ENCODE data around the gene ZFAND2B. TPM values are rescaled to one million over a fixed set of nuclear protein-coding genes. Genes with fewer than 3 reads are reported as not detected.

ZFAND2B gene
- polyA plus RNA-seq, 1 donor = 54.6 TPM

DNA sequence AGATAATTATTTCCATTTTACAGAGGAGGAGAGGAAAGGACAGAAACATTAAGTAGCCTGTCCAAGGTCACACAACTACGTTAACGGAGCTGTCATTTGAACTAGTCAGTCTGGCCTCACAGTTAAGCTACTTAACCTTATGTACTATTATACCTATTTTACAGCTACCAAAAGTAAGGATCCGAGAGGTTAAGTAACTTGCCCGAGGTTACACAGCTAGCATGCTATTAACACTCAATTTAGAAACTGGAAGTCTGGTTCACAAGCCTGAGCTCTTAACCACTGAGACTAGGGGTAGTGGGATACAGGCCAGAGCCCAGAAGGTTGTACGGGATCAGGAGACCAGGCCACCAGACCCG lies 38.2 kb downstream of the ZFAND2B start:
- peaks cover 43% of the 10 kb centered on the region for H3K4me1 ChIP-seq (ENCODE audit: control insufficient read depth, insufficient read depth, low read length)
- peaks cover 16% of the 10 kb centered on the region for H3K36me3 ChIP-seq (ENCODE audit: control insufficient read depth, insufficient read depth, low read length)
- H3K9me3 ChIP-seq (ENCODE audit: control insufficient read depth, low read depth, low read length) = no peaks in the 10 kb centered on the region
- H3K27ac ChIP-seq (ENCODE audit: low read length) = peak overlapping the region; percentile 82
- H3K27me3 ChIP-seq (ENCODE audit: control insufficient read depth, insufficient read depth, low read length) = no peaks in the 10 kb centered on the region
- WGBS (ENCODE audit: insufficient coverage, low lambda C conversion rate) = no CpG with 5 or more reads among the region's 6 CpGs
- H3K4me3 ChIP-seq (ENCODE audit: low read length) = peak overlapping the region; percentile 98
- DNase-seq = no peak

DNA sequence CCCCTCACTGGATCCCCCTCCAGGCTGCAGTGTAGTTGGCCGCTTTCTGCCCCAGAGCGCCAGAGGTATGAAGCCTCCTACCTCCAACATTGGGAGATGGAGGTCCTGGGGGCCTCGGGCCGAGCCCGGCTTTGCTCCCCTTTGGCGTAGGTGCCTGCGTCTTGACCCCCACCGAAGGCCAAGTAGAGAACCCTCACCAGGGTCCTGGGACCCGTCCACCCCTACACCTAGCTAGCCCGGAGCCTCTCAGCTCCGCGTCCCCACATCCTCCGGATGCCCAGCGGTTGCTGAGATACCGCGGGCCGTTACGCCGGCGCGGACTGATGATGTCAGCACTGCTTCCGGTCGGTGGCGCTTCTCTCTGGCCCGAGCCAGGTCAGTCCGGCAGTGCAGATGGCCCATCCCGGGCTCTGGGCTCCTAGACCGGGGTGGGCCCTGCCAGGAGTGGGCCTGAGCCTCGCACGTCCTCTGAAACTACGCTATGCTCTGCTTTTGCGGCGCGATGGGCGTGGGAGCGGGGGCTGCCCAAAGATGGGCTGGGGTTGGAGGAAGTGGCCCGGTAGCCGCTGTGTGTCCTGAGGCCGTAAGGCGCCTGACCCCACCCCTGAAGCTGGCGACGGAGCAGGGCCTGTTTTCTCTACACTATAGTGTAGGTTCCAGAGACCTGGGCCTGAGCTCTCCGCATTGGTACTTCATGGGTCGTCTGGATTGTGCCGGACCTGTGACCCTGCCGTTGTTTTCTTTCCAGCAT lies 38.7 kb downstream of the ZFAND2B start, which contains the start of the genes GLB1L and STK16:
TSS of gene GLB1L (minus strand) at position 297 of the 751 bp plus-strand sequence. CDS start 1,871 bp downstream, outside the sequence.
TSS of gene STK16 (plus strand) at position 332 of the 751 bp plus-strand sequence. CDS start 521 bp downstream, outside the sequence.
- no peaks in the 10 kb centered on the region for H3K27me3 ChIP-seq (ENCODE audit: control insufficient read depth, insufficient read depth, low read length)
- WGBS (ENCODE audit: insufficient coverage, low lambda C conversion rate) = no CpG with 5 or more reads among the region's 46 CpGs
- peaks cover 48% of the 10 kb centered on the region for H3K4me1 ChIP-seq (ENCODE audit: control insufficient read depth, insufficient read depth, low read length)
- DNase-seq = peak; percentile 92 to 93
- H3K9me3 ChIP-seq (ENCODE audit: control insufficient read depth, low read depth, low read length) = no peaks in the 10 kb centered on the region
- peaks cover 14% of the 10 kb centered on the region for H3K36me3 ChIP-seq (ENCODE audit: control insufficient read depth, insufficient read depth, low read length)
- peak within 1 kb of the TSS; percentile 82 for H3K27ac ChIP-seq (ENCODE audit: low read length)
- peak within 1 kb of the TSS; percentile 98 for H3K4me3 ChIP-seq (ENCODE audit: low read length)

DNA sequence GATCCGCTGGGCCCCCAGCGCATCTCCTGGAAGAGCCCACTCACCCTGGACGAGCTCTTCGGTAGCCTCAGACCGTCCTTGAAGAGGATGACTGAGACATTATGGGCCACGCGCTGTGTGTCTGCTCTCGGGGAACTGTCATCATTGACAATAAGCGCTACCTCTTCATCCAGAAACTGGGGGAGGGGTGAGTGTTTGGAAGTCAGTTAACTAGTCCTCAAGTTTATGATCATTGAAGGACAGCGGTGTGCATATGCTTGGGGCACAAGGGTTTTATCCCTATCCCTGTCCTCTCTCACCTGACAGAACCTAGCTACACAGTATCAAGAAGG lies 39.3 kb downstream of the ZFAND2B start:
- WGBS (ENCODE audit: insufficient coverage, low lambda C conversion rate) = no CpG with 5 or more reads among the region's 10 CpGs
- no peaks in the 10 kb centered on the region for H3K27me3 ChIP-seq (ENCODE audit: control insufficient read depth, insufficient read depth, low read length)
- H3K4me1 ChIP-seq (ENCODE audit: control insufficient read depth, insufficient read depth, low read length) = peaks cover 53% of the 10 kb centered on the region
- H3K9me3 ChIP-seq (ENCODE audit: control insufficient read depth, low read depth, low read length) = no peaks in the 10 kb centered on the region
- H3K4me3 ChIP-seq (ENCODE audit: low read length) = peak overlapping the region; percentile 98
- peaks cover 16% of the 10 kb centered on the region for H3K36me3 ChIP-seq (ENCODE audit: control insufficient read depth, insufficient read depth, low read length)
- DNase-seq = no peak
- peak overlapping the region; percentile 82 for H3K27ac ChIP-seq (ENCODE audit: low read length)

DNA sequence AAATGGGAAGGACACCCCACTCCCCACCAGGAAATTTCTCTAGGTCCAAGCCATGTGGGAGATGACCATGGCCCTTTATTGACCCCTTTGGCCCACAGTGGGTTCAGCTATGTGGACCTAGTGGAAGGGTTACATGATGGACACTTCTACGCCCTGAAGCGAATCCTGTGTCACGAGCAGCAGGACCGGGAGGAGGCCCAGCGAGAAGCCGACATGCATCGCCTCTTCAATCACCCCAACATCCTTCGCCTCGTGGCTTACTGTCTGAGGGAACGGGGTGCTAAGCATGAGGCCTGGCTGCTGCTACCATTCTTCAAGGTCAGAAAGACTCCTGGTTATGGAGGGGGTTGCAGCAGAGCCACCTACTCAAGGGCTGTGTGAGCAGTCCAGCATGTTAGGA lies 40.0 kb downstream of the ZFAND2B start:
- peaks cover 54% of the 10 kb centered on the region for H3K4me1 ChIP-seq (ENCODE audit: control insufficient read depth, insufficient read depth, low read length)
- H3K27me3 ChIP-seq (ENCODE audit: control insufficient read depth, insufficient read depth, low read length) = no peaks in the 10 kb centered on the region
- no CpG with 5 or more reads among the region's 10 CpGs for WGBS (ENCODE audit: insufficient coverage, low lambda C conversion rate)
- H3K27ac ChIP-seq (ENCODE audit: low read length) = no peak overlapping the region
- no peaks in the 10 kb centered on the region for H3K9me3 ChIP-seq (ENCODE audit: control insufficient read depth, low read depth, low read length)
- no peak overlapping the region for H3K4me3 ChIP-seq (ENCODE audit: low read length)
- DNase-seq = no peak
- H3K36me3 ChIP-seq (ENCODE audit: control insufficient read depth, insufficient read depth, low read length) = peaks cover 18% of the 10 kb centered on the region

DNA sequence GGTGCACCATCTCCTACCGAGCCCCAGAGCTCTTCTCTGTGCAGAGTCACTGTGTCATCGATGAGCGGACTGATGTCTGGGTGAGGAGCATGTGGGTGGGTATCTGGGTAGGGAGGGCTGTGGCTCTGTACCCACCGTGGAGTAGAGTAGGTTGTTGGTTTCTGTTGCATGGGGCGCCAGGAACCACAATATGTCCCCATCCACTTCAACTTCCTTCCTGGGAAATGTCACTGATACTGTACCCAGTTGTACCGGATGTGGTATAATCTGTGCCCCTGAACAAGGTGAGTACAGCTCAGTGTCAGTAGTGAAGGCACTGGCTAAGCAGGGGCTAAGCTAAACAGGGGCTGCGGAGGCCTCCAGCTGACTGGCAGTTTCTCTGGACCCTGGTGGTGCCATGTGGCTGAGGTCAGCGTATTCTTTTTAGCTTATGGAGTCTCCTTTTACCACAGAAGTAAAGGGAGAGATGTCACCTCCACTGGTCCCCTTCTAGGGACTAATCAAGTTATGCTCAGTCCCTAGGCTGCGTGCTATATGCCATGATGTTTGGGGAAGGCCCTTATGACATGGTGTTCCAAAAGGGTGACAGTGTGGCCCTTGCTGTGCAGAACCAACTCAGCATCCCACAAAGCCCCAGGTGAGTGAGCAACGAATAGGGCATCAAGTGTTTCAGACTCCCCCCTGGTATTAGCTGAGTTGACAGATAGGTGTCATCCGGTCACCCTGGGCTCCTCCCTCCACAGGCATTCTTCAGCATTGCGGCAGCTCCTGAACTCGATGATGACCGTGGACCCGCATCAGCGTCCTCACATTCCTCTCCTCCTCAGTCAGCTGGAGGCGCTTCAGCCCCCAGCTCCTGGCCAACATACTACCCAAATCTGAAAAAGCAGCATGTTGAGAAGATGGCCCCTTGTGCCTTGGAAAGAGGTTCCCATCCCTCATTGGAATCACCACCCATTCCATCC lies 41.4 kb downstream of the ZFAND2B start:
- no peak for DNase-seq
- H3K27me3 ChIP-seq (ENCODE audit: control insufficient read depth, insufficient read depth, low read length) = peaks cover 11% of the 10 kb centered on the region
- H3K4me3 ChIP-seq (ENCODE audit: low read length) = no peak overlapping the region
- no CpG with 5 or more reads among the region's 17 CpGs for WGBS (ENCODE audit: insufficient coverage, low lambda C conversion rate)
- H3K9me3 ChIP-seq (ENCODE audit: control insufficient read depth, low read depth, low read length) = no peaks in the 10 kb centered on the region
- H3K4me1 ChIP-seq (ENCODE audit: control insufficient read depth, insufficient read depth, low read length) = peaks cover 67% of the 10 kb centered on the region
- H3K36me3 ChIP-seq (ENCODE audit: control insufficient read depth, insufficient read depth, low read length) = peaks cover 18% of the 10 kb centered on the region
- H3K27ac ChIP-seq (ENCODE audit: low read length) = peak overlapping the region; percentile 93

DNA sequence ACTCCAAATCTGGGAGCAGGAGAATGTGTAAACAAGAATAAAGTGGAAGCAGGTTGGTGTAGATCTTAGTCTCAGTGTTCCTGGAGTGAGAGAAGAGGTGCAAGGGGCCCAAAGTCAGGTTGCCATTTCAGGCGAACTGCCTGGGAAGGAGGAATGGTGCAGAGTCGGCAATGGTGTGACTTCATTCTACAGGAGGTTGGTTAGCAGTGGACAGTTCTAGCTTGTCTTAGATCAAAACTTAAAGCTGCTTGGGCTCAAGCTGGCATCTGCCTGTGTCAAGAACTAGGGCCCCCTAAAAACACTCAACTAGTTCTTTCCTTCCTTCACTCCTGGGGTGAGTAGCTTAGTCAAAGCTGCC lies 42.2 kb downstream of the ZFAND2B start:
- Histone ChIP-seq H3K4me3 (ENCODE audit: low read length) (no peak overlapping the region), H3K4me1 (ENCODE audit: control insufficient read depth, insufficient read depth, low read length) (peaks cover 71% of the 10 kb centered on the region), H3K27me3 (ENCODE audit: control insufficient read depth, insufficient read depth, low read length) (peaks cover 19% of the 10 kb centered on the region), H3K27ac (ENCODE audit: low read length) (peak overlapping the region; percentile 93), H3K36me3 (ENCODE audit: control insufficient read depth, insufficient read depth, low read length) (peaks cover 18% of the 10 kb centered on the region), H3K9me3 (ENCODE audit: control insufficient read depth, low read depth, low read length) (no peaks in the 10 kb centered on the region)
- no CpG with 5 or more reads among the region's 2 CpGs for WGBS (ENCODE audit: insufficient coverage, low lambda C conversion rate)
- no peak for DNase-seq

DNA sequence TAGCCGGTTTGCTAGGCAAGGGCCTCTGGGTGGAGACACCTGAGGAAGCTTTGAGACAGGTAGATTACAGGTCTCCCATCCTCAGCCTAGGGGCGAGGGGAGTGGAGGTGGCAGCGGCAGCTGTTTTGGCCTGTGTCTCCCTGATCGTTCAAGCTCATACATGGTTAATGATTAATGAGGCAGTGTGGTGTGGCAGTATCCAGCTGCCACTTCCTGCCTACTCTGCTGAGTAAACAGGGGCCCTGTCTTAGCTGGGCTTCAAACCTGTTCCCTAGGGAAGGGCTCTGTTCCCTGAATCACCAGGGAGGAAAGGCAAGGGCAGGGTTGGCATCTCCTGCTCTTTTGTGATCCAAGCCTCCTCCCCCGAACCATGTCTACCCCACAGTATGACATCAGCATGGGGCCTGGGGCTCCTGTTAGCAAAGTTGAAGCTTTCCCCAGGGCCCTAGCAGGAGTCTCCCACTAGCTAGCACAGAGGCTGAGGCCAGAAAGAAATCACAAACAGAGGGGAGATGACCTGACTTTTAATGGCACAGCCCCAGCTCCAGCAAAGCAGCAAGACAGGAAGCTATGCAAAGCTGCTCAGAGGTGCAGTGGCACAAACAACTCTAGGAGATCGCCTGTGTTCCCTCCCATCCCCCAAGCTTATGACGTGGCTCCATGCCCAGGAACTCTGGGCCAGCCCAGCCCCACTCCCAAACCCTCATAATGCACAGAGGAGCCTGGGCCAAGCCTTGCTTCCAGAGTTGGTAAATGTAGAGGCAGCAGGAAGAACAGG lies 42.8 kb downstream of the ZFAND2B start:
- peaks cover 71% of the 10 kb centered on the region for H3K4me1 ChIP-seq (ENCODE audit: control insufficient read depth, insufficient read depth, low read length)
- no peaks in the 10 kb centered on the region for H3K9me3 ChIP-seq (ENCODE audit: control insufficient read depth, low read depth, low read length)
- peaks cover 18% of the 10 kb centered on the region for H3K36me3 ChIP-seq (ENCODE audit: control insufficient read depth, insufficient read depth, low read length)
- H3K27ac ChIP-seq (ENCODE audit: low read length) = peak overlapping the region; percentile 93
- whole genome bisulfite sequencing (ENCODE audit: insufficient coverage, low lambda C conversion rate) = no CpG with 5 or more reads among the region's 7 CpGs
- peak; percentile 91 to 96 for DNase-seq
- peaks cover 25% of the 10 kb centered on the region for H3K27me3 ChIP-seq (ENCODE audit: control insufficient read depth, insufficient read depth, low read length)
- no peak overlapping the region for H3K4me3 ChIP-seq (ENCODE audit: low read length)

DNA sequence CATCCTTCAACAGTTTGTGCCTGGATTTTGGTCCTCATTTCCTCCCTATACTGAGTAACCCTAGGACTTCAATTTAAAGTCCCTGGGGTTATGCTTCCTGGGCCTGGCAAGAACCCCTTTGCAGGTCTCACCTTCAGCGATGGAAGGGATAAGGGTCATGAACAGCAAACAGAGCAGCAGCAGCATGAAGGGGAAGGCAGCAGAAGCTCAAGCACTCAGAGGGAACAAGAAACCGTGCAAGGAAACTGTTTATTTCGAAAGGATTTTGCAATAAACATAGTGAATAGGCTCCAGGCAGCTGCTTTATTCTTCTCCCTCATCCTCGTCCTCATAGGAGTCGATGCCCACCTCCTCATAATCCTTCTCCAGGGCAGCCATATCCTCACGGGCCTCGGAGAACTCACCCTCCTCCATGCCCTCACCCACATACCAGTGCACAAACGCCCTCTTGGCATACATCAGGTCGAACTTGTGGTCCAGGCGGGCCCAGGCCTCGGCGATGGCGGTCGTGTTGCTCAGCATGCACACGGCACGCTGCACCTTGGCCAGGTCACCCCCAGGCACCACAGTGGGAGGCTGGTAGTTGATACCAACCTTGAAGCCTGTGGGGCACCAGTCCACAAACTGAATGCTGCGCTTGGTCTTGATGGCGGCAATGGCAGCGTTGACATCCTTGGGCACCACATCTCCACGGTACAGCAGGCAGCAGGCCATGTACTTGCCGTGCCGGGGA lies 43.6 kb downstream of the ZFAND2B start:
- H3K27ac ChIP-seq (ENCODE audit: low read length) = peak overlapping the region; percentile 93
- H3K27me3 ChIP-seq (ENCODE audit: control insufficient read depth, insufficient read depth, low read length) = peaks cover 33% of the 10 kb centered on the region
- peaks cover 18% of the 10 kb centered on the region for H3K36me3 ChIP-seq (ENCODE audit: control insufficient read depth, insufficient read depth, low read length)
- no peaks in the 10 kb centered on the region for H3K9me3 ChIP-seq (ENCODE audit: control insufficient read depth, low read depth, low read length)
- H3K4me1 ChIP-seq (ENCODE audit: control insufficient read depth, insufficient read depth, low read length) = peaks cover 71% of the 10 kb centered on the region
- H3K4me3 ChIP-seq (ENCODE audit: low read length) = no peak overlapping the region
- DNase-seq = no peak
- no CpG with 5 or more reads among the region's 22 CpGs for WGBS (ENCODE audit: insufficient coverage, low lambda C conversion rate)

DNA sequence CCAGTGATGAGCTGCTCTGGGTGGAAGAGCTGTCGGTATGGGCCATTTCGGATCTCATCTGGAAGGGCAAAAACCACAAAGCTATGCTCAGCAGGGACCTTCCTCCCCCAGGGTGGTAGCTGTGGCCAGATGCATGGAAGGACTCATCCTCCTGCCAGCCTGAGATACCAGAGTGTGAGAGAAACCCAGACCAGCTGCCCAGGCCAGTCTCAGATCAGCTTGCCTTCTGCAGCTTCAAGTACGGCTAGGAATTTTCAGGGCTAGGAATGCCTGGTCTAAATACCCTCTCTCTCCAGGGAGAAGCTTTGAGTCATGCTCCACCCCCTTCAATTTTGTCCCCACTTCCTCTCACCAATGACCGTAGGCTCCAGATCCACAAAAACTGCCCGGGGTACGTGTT lies 45.1 kb downstream of the ZFAND2B start:
- no peak overlapping the region for H3K4me3 ChIP-seq (ENCODE audit: low read length)
- DNase-seq = no peak
- peaks cover 62% of the 10 kb centered on the region for H3K4me1 ChIP-seq (ENCODE audit: control insufficient read depth, insufficient read depth, low read length)
- 60% methylated on average over 1 of the region's 6 CpGs for WGBS (ENCODE audit: insufficient coverage, low lambda C conversion rate)
- peaks cover 46% of the 10 kb centered on the region for H3K27me3 ChIP-seq (ENCODE audit: control insufficient read depth, insufficient read depth, low read length)
- no peak overlapping the region for H3K27ac ChIP-seq (ENCODE audit: low read length)
- no peaks in the 10 kb centered on the region for H3K9me3 ChIP-seq (ENCODE audit: control insufficient read depth, low read depth, low read length)
- peaks cover 18% of the 10 kb centered on the region for H3K36me3 ChIP-seq (ENCODE audit: control insufficient read depth, insufficient read depth, low read length)

Data from large intestine (tissue), 3 donors.